GM18520 (cell line): ENCODE measurements around the gene TMEM201.

Experiments used
- ATAC-seq: cut with Tn5 transposase; IDR thresholded peaks from one replicate; pipeline ENCODE4 v1.9.1; 2021; ENCODE audit not compliant: unreplicated experiment

TMEM201 gene

DNA sequence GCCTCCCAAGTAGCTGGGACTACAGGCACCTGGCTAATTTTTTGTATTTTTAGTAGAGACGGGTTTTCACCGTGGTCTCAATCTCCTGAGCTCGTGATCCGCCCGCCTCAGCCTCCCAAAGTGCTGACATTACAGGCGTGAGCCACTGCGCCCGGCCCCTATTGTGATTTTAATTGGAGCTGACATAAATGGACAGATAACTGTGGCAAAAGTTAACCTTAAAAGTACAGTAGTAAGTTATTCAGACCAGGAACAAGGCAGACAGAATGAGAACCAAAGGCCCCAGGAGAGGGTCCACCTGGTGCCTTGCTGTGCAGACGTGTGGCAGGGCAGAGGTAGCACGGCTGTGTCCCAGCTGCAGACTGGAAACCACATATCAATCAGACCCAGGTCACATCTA, 11.0 kb downstream of the TMEM201 start:
- no peak for ATAC-seq

- ATAC-seq = no peak
Measured at GRCh38 chr1:9600861-9601834, 12.4 kb downstream of the TMEM201 start.

GRCh38 chr1:9601942-9602793, 13.5 kb downstream of the TMEM201 start:
- no peak for ATAC-seq

GRCh38 chr1:9602794-9603167, 14.1 kb downstream of the TMEM201 start:
- no peak for ATAC-seq

GRCh38 chr1:9603307-9603706, 14.6 kb downstream of the TMEM201 start:
- ATAC-seq = no peak

DNA sequence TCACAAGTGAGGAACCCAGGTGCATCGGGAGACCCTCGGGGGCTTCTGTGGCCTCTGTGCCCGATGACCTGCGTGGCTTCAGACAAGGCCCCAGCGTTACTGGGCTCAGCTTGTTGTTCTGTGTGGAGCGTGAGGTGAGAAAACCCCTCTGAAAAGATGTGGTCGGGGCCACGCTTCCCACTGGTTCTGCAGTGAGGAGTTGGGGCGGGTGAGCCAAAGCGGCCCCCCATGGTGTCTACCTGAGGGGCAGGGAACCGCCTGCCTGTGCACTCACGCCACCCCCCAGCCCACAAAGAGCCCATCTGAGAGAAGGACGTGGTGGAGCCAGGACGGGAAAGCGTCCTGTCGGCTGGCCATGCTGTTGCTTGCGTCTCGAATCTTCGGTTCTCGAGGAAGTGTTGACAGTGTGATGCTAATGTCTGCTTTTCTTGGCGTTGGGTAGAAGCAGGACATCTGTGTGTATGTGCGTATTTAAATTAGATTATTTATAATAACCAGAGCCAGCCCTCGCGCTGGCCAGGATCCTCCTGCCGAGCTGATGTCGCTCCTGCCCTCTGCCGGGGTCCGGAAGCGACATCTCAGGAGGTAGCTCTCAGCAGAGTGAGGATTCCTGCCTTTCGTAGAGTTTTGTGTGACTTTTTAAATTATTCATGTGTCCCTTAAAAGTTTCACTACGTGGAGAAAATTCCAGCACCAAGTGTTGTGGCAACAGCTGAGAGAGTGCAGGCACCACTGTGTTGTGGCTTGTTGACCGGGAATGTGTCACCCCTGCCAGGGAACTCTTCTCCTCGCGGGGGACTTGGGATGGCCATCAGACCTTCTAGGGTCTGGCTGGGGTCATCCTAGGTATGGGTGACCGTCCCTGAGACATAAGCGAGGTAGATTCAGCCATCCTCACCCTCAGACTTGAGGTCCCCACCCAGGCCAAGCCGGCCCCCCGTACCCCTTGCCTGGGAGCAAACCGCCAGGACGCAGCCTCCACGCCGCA, 15.3 kb downstream of the TMEM201 start:
- no peak for ATAC-seq

DNA sequence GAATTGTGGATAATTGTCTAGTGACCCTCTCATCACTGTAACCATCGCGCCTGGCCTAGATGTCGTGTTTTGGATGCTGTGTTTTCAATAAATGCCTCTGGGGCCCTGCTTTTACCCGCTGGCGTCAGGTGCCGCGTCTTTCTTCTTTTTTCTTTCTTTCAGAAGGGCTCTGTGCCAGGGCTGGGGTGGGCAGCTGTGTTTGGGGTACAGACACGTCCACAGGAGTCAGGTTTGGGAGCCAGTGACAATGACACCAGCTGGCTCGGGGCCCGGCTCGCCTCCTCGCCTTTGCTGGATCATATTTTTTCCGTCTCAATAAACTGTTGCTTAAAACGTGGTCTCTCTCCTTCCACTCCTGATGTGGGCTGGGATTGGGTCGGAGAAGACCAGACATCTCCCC, 16.1 kb downstream of the TMEM201 start:
- ATAC-seq = no peak

GRCh38 chr1:9605946-9606455, 17.3 kb downstream of the TMEM201 start:
- no peak for ATAC-seq

DNA sequence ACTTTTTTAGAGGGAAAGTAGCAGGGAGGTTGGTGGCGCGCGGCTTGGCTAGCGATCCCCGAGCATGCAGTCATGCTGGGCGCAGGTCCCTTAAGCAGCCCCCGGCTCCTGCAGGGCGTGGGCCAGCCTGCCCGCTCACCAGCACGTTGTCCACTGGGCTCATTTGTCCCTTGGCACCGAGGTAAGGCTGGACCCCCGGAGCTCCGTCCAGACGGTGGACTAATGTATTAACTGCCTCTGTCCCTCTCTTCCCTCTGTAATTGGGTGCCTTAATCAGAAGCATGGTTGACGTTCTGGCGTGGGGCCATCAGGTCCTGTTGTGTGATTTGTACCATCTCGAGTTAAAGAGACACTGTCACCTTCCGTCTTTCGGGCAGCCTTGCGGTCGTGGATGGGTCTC, 17.7 kb downstream of the TMEM201 start:
- no peak for ATAC-seq

DNA sequence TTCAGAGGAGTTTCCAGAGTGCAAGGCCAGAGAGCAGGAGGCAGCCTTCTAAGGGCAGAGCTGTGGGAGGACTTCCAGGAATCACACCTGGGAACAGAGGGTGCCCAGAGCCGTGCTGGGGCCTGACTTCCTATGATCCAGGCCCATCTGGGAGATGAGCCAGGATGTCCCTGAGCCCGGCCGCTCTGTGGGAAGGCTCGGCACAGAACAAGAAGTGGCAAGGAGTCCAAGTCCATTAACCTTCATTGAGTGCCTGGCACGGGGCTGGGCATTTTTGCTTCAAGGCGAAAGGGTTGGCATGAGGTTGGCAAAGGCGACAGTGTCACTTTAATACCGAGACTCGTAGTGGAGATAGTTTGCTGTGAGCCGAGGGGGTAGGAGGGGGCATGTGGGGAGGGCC, 18.2 kb downstream of the TMEM201 start:
- ATAC-seq = no peak

DNA sequence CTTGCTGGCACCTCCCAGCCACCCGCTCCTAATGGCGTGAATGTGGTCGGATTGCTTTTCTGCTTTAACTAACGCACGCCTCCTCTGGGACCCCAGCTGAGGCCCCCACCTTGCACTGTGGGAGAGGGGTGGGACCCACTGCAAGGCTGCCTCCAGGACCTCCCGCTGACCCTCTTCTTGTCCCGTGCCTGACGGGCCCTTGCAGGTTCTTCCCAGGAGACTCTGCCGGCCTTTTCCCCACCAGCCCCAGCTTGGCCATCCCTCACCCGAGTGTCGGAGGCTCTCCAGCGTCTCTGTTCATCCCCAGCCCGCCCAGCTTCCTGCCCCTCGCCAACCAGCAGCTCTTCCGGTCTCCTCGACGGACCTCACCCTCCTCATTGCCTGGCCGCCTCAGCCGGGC, 18.6 kb downstream of the TMEM201 start:
- no peak for ATAC-seq

DNA sequence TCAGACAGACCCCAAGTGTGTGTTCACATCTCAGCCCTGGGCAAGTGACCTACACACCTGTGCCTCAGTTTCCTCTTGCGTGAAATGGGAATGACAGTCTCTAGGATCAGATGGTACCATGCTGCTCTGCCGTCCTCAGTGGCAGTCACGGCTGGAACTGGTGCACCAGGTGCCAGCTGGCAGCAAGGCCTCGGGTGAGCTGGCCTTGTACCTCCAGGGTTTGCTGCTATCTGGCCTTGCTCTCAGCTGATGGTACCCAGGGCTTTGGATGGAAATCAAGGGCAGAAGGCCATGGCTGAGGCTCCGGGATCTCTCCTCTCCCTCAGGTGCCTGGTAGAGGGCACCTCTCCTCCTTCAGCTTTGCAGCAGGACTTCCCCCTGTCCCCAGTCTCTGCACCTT, 21.3 kb downstream of the TMEM201 start:
- ATAC-seq = no peak

DNA sequence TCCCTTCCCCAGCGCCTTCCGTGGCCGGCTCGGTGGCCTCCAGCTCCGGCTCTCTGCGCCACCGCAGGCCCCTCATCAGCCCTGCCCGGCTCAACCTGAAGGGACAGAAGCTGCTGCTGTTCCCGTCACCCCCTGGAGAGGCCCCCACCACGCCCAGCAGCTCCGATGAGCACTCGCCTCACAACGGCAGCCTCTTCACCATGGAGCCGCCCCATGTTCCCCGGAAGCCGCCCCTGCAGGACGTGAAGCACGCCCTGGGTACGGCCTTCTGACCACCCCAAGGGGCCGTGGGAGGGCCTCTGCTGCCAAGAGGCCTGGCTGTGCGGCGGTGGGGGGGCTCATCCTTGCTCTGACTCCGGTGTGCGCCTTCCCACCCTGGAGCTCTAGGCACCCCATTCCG, 21.8 kb downstream of the TMEM201 start:
- no peak for ATAC-seq

- ATAC-seq = no peak
Measured at GRCh38 chr1:9611716-9612115, 23.0 kb downstream of the TMEM201 start.

DNA sequence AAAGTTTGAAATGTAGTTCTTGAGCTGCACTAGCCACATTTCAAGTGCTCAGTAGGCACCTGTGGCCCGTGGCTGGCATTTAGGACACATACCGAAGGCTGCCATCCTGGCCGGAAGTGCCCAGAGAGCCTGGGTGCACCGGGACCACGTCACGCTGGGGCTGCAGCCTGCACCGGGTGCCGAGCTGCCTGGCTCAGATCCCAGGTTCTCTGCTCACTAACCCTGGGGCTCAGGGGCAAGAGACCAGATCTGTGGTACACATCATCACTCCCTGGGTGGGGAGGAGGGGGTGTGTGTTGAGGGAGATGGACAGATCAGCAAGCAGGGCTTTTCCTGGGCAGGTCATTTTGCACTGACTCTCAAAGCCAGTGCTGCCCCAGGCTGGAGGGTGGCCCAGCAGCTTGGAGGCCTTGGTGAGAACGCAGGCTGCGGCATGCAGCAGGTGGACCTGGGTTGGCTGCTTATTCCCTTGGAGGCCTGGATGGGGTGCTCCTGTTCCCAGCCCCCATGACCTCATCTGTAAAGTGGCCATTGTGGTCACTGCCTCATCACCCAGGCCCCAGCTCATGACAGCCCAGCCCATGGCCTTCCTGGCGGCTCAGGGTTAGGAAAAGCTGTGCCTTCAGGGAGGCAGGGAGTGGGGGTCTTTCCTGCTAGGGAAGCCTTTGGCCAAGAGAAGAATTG, 23.6 kb downstream of the TMEM201 start:
- ATAC-seq = no peak

- ATAC-seq = no peak
Measured at GRCh38 chr1:9612871-9613624, 24.3 kb downstream of the TMEM201 start.

GRCh38 chr1:9613625-9614299, 25.1 kb downstream of the TMEM201 start:
- no peak for ATAC-seq

DNA sequence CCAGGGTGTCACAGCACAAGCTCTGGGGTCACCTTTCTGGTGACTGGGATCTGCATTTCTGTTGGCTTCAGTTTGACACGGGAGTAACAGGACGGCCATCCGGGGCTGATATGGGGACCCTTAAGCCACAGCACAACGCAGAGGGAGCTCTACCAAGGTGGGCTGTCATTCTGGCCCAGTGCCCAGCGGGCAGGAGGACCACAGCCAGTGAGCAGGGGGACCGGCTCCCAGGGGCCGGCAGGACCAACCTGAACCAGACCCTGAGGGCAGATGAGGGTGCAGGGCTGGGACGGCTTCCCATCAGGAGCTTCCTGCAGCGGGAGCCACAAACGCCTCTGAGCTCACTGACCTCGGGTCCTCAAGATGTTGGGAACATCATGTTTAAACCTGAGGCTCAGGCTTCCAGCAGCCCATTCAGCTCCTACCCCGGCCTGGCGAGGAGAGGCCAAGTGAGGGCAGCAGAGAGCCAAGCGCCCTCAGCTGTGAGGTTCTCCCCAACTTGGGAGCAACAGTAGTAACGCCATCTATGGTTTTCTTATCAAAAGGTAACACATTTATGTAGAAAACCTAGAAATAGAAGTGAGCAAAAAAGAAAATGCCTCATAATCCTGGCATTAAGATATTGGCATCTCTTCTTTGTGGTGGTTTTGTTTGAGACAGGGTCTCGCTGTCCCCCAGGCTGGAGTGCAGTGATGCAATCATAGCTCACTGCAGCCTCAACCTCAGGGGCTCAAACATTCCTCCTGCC, 26.8 kb downstream of the TMEM201 start:
- ATAC-seq = no peak
